ENCODE measurements around the gene RPS21. TPM values are rescaled to one million over a fixed set of nuclear protein-coding genes. Genes with fewer than 3 reads are reported as not detected.
"Not testable (repeated sequence)": the region's sequence is repeated elsewhere in the genome, so short reads cannot be mapped to it uniquely, and the experiment has no call there.

Gene RPS21
- total RNA-seq, 4 donors from 2014 or later = 1,371 to 3,195 (median 1,826) TPM

GRCh38 chr20:62423326-62423706 is 36.4 kb downstream of the RPS21 start:
- WGBS, 2 donors = 42% methylated on average over 3 to 9 of the region's 10 CpGs
- H3K27me3 ChIP-seq = peaks cover 0 to 55% of the 10 kb centered on the region in 2 donors
- no peak overlapping the region for H3K4me3 ChIP-seq

GRCh38 chr20:62424249-62425107 is 37.6 kb downstream of the RPS21 start:
- Histone ChIP-seq H3K27ac (no peak overlapping the region), H3K4me3 (no peak overlapping the region), H3K4me1 (no peaks in the 10 kb centered on the region), H3K9me3 (no peaks in the 10 kb centered on the region), H3K27me3 (peaks cover 0 to 51% of the 10 kb centered on the region in 2 donors), H3K36me3 (no peaks in the 10 kb centered on the region)
- WGBS, 2 donors = 59 to 70% methylated on average over 10 to 14 of the region's 23 CpGs
- TF ChIP-seq EP300 (IDR thresholded peaks at IDR 0.05) (no peak), POLR2A (IDR thresholded peaks at IDR 0.05) (no peak), CTCF (IDR thresholded peaks at IDR 0.05) (no peak)
- DNase-seq (ENCODE audit: low spot score in 2 of 2) = no peak

More at GRCh38 chr20:62423326-62423706, 36.4 kb downstream of the RPS21 start:
- Histone ChIP-seq H3K27ac (no peak overlapping the region), H3K9me3 (no peaks in the 10 kb centered on the region), H3K36me3 (no peaks in the 10 kb centered on the region), H3K4me1 (no peaks in the 10 kb centered on the region)
- no peak for TF ChIP-seq EP300 (IDR thresholded peaks at IDR 0.05)
- TF ChIP-seq CTCF (IDR thresholded peaks at IDR 0.05) = no peak
- TF ChIP-seq POLR2A (IDR thresholded peaks at IDR 0.05) = no peak
- no peak for DNase-seq (ENCODE audit: low spot score in 2 of 2)

GRCh38 chr20:62425281-62426058 is 38.6 kb downstream of the RPS21 start:
- no peak for TF ChIP-seq CTCF (IDR thresholded peaks at IDR 0.05)
- no peak for TF ChIP-seq EP300 (IDR thresholded peaks at IDR 0.05)
- TF ChIP-seq POLR2A (IDR thresholded peaks at IDR 0.05) = no peak
- H3K36me3 ChIP-seq = no peaks in the 10 kb centered on the region
- H3K27me3 ChIP-seq = peaks cover 0 to 57% of the 10 kb centered on the region in 2 donors
- no peaks in the 10 kb centered on the region for H3K9me3 ChIP-seq
- no peak overlapping the region for H3K4me3 ChIP-seq
- no peak for DNase-seq (ENCODE audit: low spot score in 2 of 2)
- 85% methylated on average over 9 to 21 of the region's 21 CpGs for WGBS, 2 donors
- no peak overlapping the region for H3K27ac ChIP-seq
- no peaks in the 10 kb centered on the region for H3K4me1 ChIP-seq

GRCh38 chr20:62426059-62426348 is 39.1 kb downstream of the RPS21 start:
- peaks cover 0 to 61% of the 10 kb centered on the region in 2 donors for H3K27me3 ChIP-seq
- H3K36me3 ChIP-seq; DNase-seq (ENCODE audit: low spot score in 2 of 2); H3K4me1 ChIP-seq; H3K4me3 ChIP-seq; H3K27ac ChIP-seq; H3K9me3 ChIP-seq: not testable (repeated sequence)
- 81 to 96% methylated on average over 4 of the region's 4 CpGs for WGBS, 2 donors

- Histone ChIP-seq H3K4me3 (no peak overlapping the region), H3K27me3 (peaks cover 0 to 61% of the 10 kb centered on the region in 2 donors), H3K36me3 (no peaks in the 10 kb centered on the region), H3K9me3 (no peaks in the 10 kb centered on the region), H3K27ac (no peak overlapping the region), H3K4me1 (no peaks in the 10 kb centered on the region)
- no peak for DNase-seq (ENCODE audit: low spot score in 2 of 2)
- 54 to 56% methylated on average over 13 to 16 of the region's 22 CpGs for WGBS, 2 donors
- no peak for TF ChIP-seq POLR2A (IDR thresholded peaks at IDR 0.05)
- TF ChIP-seq CTCF (IDR thresholded peaks at IDR 0.05) = no peak
- no peak for TF ChIP-seq EP300 (IDR thresholded peaks at IDR 0.05)
Measured at GRCh38 chr20:62426699-62427131, 39.8 kb downstream of the RPS21 start.
